GM19463 (cell line): ENCODE results near the gene ELMO1.

Experiments
- ATAC-seq: cut with Tn5 transposase; IDR thresholded peaks from one replicate; pipeline ENCODE4 v1.9.1; 2021; ENCODE audit warnings: mild to moderate bottlenecking, moderate library complexity; ENCODE audit not compliant: unreplicated experiment

ELMO1 gene

DNA sequence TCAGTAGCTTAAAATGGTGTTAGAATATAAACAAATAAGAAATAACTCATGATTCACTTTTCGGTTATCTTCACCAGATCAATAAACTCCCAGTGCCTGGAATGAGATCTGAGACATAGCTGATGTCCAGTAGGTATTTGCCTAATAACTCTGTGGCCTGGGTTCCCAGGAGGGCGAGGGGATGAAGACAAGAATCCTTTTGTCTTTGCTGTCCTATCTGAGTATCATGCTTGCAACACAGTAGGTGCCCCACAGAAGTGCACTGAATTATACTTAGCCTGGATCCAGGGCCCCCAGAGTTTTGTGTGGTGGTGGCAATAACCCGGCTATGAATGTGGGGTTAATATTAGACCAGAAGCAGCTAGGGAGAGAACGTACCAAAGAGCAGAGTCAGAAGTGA is 374.3 kb downstream of the ELMO1 start:
- no peak for ATAC-seq

DNA sequence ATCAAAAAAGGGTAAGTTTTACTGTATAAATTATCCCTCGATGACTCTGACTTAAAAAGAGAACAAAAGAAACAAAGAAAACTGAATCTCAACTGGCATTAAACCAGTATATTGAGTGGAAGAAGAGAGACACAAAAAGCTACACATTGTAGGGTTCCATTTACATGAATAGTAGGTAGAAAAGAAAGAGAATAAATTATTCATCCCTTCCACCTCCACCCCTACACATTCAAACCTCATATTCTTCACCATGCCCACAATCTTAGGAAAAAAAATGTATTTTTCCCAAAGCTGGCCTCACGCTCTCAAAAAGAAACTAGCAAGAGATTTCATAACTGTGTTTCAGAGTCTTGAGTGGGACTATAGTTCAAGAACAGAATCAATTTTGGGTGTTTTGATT is 377.5 kb downstream of the ELMO1 start:
- no peak for ATAC-seq

DNA sequence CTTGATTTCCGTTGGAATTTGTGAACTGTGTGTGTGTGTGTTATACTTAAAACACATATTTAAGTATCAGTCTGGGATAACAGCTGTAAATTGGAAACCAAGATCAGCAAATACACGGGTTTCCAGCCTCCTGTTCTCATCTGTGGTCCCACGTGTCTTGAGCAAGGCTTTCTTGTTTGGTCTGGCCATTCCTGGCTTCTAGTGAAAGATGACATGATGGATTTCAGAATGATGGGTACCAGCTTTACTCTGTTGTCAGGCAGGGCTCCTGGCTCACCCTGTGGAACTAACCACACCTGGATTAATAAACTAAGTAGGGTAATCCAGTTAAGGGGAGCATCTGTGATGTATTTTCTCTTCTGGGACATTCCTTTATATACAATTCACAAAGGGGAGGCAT is 378.2 kb downstream of the ELMO1 start:
- no peak for ATAC-seq

GRCh38 chr7:37070031-37070430 is 378.6 kb downstream of the ELMO1 start:
- ATAC-seq = no peak

- ATAC-seq = no peak
Measured at GRCh38 chr7:37069336-37069735, 379.3 kb downstream of the ELMO1 start.

DNA sequence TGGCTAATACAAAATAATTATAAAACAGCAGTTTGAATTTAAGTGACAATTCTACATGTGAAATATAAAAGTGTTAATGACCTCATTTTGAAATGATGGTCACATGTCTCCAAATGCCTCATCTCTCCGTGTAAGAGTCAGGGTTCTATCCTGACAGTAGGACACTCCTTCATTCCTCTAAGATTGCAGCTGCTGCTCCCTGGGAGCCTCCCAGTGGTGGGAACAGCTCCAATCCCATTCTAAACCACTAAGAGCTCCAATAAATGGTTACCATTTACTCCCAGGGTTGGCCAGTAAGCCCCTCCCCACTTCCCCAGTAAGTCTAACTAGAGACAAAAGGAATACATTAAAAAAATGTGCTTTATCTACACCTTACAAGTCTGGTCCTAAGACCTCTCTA is 379.8 kb downstream of the ELMO1 start:
- no peak for ATAC-seq

DNA sequence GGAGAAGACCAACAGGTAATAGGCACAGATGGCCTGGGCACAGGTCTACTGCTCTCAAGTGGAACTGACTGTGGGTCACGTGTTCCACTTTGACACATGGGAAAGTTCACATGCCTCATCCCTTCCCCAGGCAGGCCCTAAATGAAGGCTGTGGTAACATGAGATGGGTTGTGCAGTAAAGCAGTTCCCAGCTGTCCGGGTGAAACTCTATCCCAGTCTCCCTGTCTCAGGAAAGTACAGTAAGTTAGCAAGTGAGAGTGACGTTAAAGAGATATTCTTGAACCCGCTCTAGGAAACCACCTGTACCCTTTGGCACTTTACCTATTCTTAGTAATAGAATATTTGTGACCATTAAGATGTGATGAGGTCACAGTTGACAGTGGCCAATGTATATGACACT is 380.6 kb downstream of the ELMO1 start:
- no peak for ATAC-seq

GRCh38 chr7:37065779-37066271 is 382.8 kb downstream of the ELMO1 start:
- ATAC-seq = peak; percentile 64

- no peak for ATAC-seq
Measured at GRCh38 chr7:37062560-37062859, 386.2 kb downstream of the ELMO1 start.

GRCh38 chr7:37061849-37062559 is 386.7 kb downstream of the ELMO1 start:
- no peak for ATAC-seq

DNA sequence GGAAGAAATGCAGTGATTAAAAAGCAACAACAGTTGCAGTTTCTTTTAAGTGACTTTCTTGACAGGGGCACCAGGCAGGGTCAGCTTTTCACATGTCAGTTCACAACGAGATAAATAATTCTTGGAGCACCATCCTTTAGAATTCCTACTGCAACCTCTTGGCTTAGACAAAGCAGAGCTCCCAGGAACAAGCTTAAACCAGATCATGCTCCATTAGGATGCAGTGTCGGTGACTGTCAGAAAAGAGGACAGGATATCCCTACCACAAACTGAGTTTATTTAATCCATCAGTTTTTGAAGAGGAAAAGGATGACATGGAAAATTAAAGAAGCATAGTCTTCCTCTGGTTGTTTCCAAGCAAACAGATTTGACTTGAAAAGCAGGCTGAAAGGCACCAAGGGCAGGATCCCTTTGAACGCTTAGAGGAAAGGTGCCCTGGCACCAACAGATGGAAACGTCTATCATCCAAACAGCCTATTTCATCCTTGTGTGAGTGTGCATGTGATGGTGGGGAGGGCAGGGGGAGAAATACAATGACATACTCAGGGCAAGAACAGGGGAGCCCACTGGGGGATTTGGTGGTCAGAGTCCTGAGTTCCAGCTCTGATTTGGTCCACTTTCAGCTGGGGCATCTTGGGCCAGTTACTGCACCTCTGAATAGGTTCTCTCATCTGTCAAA is 392.3 kb downstream of the ELMO1 start:
- no peak for ATAC-seq

GRCh38 chr7:37054624-37055241 is 393.9 kb downstream of the ELMO1 start:
- ATAC-seq = no peak

- no peak for ATAC-seq
Measured at GRCh38 chr7:37052705-37053104, 396.0 kb downstream of the ELMO1 start.

GRCh38 chr7:37050801-37051200 is 397.9 kb downstream of the ELMO1 start:
- ATAC-seq = no peak

GRCh38 chr7:37048674-37049073 is 400.0 kb downstream of the ELMO1 start:
- no peak for ATAC-seq

DNA sequence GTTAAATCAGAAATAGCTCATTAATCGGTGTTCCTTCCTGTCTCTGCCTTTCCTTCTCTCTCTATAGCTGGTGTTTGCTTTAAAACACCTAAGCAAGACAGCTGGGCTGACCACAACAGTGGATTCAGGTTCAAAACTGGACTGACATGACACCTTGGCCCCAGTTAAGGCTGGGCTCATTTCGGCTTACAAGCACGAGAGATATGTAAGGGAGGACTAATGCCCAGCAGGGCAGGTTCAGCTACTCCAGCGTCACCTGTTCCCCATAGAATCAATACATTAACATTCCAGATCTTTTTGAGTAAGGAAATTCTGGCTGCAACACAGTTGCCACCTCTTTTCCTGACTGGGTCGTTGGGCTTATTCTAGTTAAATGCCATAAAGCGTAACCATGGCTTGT is 401.4 kb downstream of the ELMO1 start:
- ATAC-seq = no peak

GRCh38 chr7:37046531-37047079 is 402.1 kb downstream of the ELMO1 start:
- no peak for ATAC-seq

- ATAC-seq = no peak
Measured at GRCh38 chr7:37045681-37046179, 402.9 kb downstream of the ELMO1 start.

- ATAC-seq = no peak
Measured at GRCh38 chr7:37041461-37041860, 407.2 kb downstream of the ELMO1 start.

DNA sequence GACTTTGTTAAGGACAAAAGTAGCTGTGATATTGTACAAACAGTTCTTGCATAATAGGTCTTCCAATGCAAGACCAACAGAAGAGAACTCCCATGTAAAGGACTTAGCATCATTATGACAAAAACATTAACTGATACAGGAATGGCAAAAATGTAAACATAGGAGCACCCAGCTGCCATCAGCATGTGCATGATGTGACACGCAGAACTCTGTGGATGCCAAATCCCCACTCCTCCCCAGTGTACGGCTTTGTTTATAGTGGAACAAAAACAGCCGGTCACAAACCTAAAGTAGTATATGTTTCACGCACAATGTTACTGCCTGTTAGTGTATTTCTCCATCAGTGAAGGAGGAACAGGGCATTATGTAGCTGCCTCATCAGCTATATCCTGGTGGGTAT is 408.3 kb downstream of the ELMO1 start:
- ATAC-seq = no peak

DNA sequence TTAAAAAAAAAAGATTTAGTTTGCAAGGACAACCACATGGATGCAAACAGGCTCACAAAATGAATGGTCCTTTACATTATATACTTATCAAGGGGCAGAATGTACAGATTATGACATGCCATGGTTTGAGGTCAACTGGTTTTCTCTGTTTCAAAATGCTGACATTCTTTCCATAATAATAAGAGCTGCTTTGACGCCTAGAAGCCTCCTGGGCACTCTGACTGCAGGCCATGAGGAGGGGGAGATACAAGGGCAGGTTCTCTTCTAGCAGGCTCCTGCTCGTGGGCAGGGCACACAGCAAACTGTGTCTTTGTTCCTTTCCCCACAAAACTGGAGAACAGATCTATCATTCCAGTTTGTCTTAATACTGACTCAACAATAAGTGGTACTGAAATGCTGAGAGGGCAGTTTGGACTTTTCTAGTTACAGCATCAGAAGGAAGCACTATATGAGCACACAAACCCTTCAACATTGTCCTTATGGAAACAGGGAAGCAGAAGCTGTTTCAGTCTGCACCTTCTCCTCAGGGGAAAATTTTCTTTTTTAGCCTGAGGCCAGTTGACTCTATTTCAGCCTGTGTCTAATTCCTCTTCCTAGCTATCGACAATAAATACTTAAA is 409.4 kb downstream of the ELMO1 start:
- ATAC-seq = no peak
